ENCODE data around the gene KITLG. TPM values are rescaled to one million over a fixed set of nuclear protein-coding genes. Genes with fewer than 3 reads are reported as not detected.

Gene KITLG
- total RNA-seq, 1 experiment from 2014 or later, result 570 TPM

GRCh38 chr12:88546853-88547252, 33.4 kb downstream of the KITLG start:
- CTCF ChIA-PET, result no interaction called here
- no peaks in the 10 kb centered on the region for H3K9me2 ChIP-seq (ENCODE audit: insufficient read depth)
- no peak overlapping the region for H3K4me2 ChIP-seq (ENCODE audit: low read length)
- no TSS peak for BruUV-seq (replicated peaks)
- TF ChIP-seq RAD21 (IDR thresholded peaks at IDR 0.05; ENCODE audit: low read depth) (0 out of 2 replicates have a peak, but pooled peaks have one; percentile 3), ATF3 (IDR thresholded peaks at IDR 0.05) (no peak)
- H3K27me3 ChIP-seq (ENCODE audit: insufficient read depth, low read length), result no peaks in the 10 kb centered on the region
- H3K9me3 ChIP-seq (ENCODE audit: control insufficient read depth in 1 of 2, insufficient read depth in 1 of 2, low read depth in 1 of 2, low read length in 2 of 2), result no peaks in the 10 kb centered on the region
- no peak overlapping the region for H3K4me3 ChIP-seq (replicated peaks in 1 of 2; ENCODE audit: low read depth in 1 of 2, low read length in 2 of 2)
- peak overlapping the region; percentile 12; the same call in 1 of the 2 replicates for H3K27ac ChIP-seq (ENCODE audit: low read depth, low read length)
- no peak overlapping the region for H3K9ac ChIP-seq (ENCODE audit: low read length)
- POLR2A ChIA-PET, result no interaction called here
- peaks cover 62 to 75% of the 10 kb centered on the region in 2 experiments for H3K4me1 ChIP-seq (ENCODE audit: control insufficient read depth in 1 of 2, insufficient read depth in 2 of 2, low read length in 2 of 2)
- RAD21 ChIA-PET (ENCODE audit: low non-redundant PET in 1 of 2, low total read pairs in 2 of 2, uncharacterized antibody in 2 of 2, unreplicated experiment in 2 of 2), result no interaction called here
- H3K36me3 ChIP-seq (ENCODE audit: control insufficient read depth in 1 of 2, insufficient read depth in 2 of 2, low read length in 2 of 2), result peaks cover 37 to 51% of the 10 kb centered on the region in 2 experiments
- peaks cover 100% of the 10 kb centered on the region for H3K79me2 ChIP-seq (ENCODE audit: insufficient read depth, low read length)
- H4K20me1 ChIP-seq (ENCODE audit: insufficient read depth), result peaks cover 82% of the 10 kb centered on the region; the same call in 1 of the 2 replicates
- DNase-seq (ENCODE audit: low read depth, low spot score) (no peak), ATAC-seq (no peak)
- no peak overlapping the region for H2AFZ ChIP-seq (ENCODE audit: low read depth, low read length, poor library complexity, severe bottlenecking)
- intact Hi-C loops (cut with micrococcal nuclease), result no loop called here

- H3K9me2 ChIP-seq (ENCODE audit: insufficient read depth), result no peaks in the 10 kb centered on the region
- intact Hi-C loops (cut with micrococcal nuclease), result no loop called here
- BruUV-seq (replicated peaks), result no TSS peak
- no peak for DNase-seq (ENCODE audit: low read depth, low spot score)
- H3K36me3 ChIP-seq (ENCODE audit: control insufficient read depth in 1 of 2, insufficient read depth in 2 of 2, low read length in 2 of 2), result peaks cover 37 to 54% of the 10 kb centered on the region in 2 experiments
- POLR2A ChIA-PET, result no interaction called here
- H3K27me3 ChIP-seq (ENCODE audit: insufficient read depth, low read length), result no peaks in the 10 kb centered on the region
- no peak overlapping the region for H2AFZ ChIP-seq (ENCODE audit: low read depth, low read length, poor library complexity, severe bottlenecking)
- H3K4me3 ChIP-seq (replicated peaks in 1 of 2; ENCODE audit: low read depth in 1 of 2, low read length in 2 of 2), result no peak overlapping the region
- peaks cover 82% of the 10 kb centered on the region; the same call in 1 of the 2 replicates for H4K20me1 ChIP-seq (ENCODE audit: insufficient read depth)
- H3K4me1 ChIP-seq (ENCODE audit: control insufficient read depth in 1 of 2, insufficient read depth in 2 of 2, low read length in 2 of 2), result peaks cover 56 to 75% of the 10 kb centered on the region in 2 experiments
- no peak overlapping the region for H3K4me2 ChIP-seq (ENCODE audit: low read length)
- H3K27ac ChIP-seq (ENCODE audit: low read depth, low read length), result peak overlapping the region; percentile 12; the same call in 1 of the 2 replicates
- H3K79me2 ChIP-seq (ENCODE audit: insufficient read depth, low read length), result peaks cover 100% of the 10 kb centered on the region
- TF ChIP-seq JUND (IDR thresholded peaks at IDR 0.05), result no peak
- no peak for TF ChIP-seq ZFX (IDR thresholded peaks at IDR 0.05)
- no peak for TF ChIP-seq MAX (IDR thresholded peaks at IDR 0.05)
- RAD21 ChIA-PET (ENCODE audit: low non-redundant PET in 1 of 2, low total read pairs in 2 of 2, uncharacterized antibody in 2 of 2, unreplicated experiment in 2 of 2), result no interaction called here
- ATAC-seq, result no peak
- H3K9ac ChIP-seq (ENCODE audit: low read length), result no peak overlapping the region
- no peaks in the 10 kb centered on the region for H3K9me3 ChIP-seq (ENCODE audit: control insufficient read depth in 1 of 2, insufficient read depth in 1 of 2, low read depth in 1 of 2, low read length in 2 of 2)
- CTCF ChIA-PET, result no interaction called here
These were observed 34.0 kb downstream of the KITLG start for GRCh38 chr12:88546226-88546625.

Measured in HCT116 (cell line).